K562 (cell line): ENCODE results near the gene CCDC7. TPM values are rescaled to one million over a fixed set of nuclear protein-coding genes. Genes with fewer than 3 reads are reported as not detected.

Experiments
- ATAC-seq: fragments of 200-7000 bp; cut with Tn5 transposase; 3 replicates; pipeline ENCODE4 v1.9.1; 2020; ENCODE audit warnings: moderate library complexity
- BruUV-seq: library from RNA; stranded (reverse); fragments of 400-500 nt; replicated peaks from 2 replicates; lab custom pipeline; 2021; lab: Mats Ljungman, UMichigan
- CTCF ChIA-PET: fragments of 300-600 bp; formaldehyde crosslinking; extraction: SDS; loops from one replicate; lab custom pipeline; 2021; ENCODE audit warnings: low intra/inter-chr PET ratio; lab: Yijun Ruan, JAX
- POLR2A ChIA-PET: fragments of 300-600, 350-650 bp; sonication (Branson Sonifier 250); formaldehyde crosslinking; extraction: SDS; loops from one replicate; lab custom pipeline; 2021; ENCODE audit warnings: antibody characterized with exemption, inconsistent platforms; lab: Yijun Ruan, JAX
- DNase-seq, 4 experiments: peaks; one replicate each; pipeline versions ENCODE4 v3.0.0 to v3.0.0-alpha.2; 2011 to 2018; ENCODE audit warnings: low spot score in 3 of 4, mixed read lengths in 3 of 4; ENCODE audit errors: extremely low read depth in 1 of 4
- FAIRE-seq: peaks from 2 replicates; lab custom pipeline; 2011; peaks lifted over from hg19 to GRCh38; lab: Jason Lieb, UNC
- H2AFZ ChIP-seq: 2 replicates; pipeline ENCODE4 v1.6.0; 2011; ENCODE audit warnings: low read depth, low read length, control low read depth, inconsistent platforms
- H3K27ac ChIP-seq: fragments of 200-600 bp; 3 replicates; pipeline ENCODE4 v1.8.0; 2011; ENCODE audit warnings: low read depth, mild to moderate bottlenecking, control low read depth, inconsistent platforms, low read length, moderate library complexity, mixed read lengths; ENCODE audit errors: extremely low read depth
- H3K27me3 ChIP-seq, 2 experiments: fragments of 300-600 bp in 1 of 2; 2 replicates in 1 of 2; 3 replicates in 1 of 2; pipeline versions ENCODE4 v1.6.0 to v1.8.0; 2011; ENCODE audit warnings: inconsistent platforms in 2 of 2, low read length in 2 of 2, mild to moderate bottlenecking in 1 of 2, mixed read lengths in 1 of 2, moderate library complexity in 1 of 2; ENCODE audit not compliant: control insufficient read depth in 2 of 2, insufficient read depth in 2 of 2
- H3K36me3 ChIP-seq: fragments of 300-600 bp; 3 replicates; pipeline ENCODE4 v1.8.0; 2011; ENCODE audit warnings: mild to moderate bottlenecking, low read length, inconsistent platforms; ENCODE audit not compliant: control insufficient read depth, insufficient read depth
- H3K4me1 ChIP-seq, 2 experiments: fragments of 200-600 bp in 1 of 2; replicated peaks in 1 of 2; 2 replicates in 1 of 2; 3 replicates in 1 of 2; pipeline versions ENCODE4 v1.5.1 to v1.8.0; 2011; ENCODE audit warnings: inconsistent platforms in 2 of 2, low read length in 2 of 2, mild to moderate bottlenecking in 1 of 2, mixed read lengths in 1 of 2, moderate library complexity in 1 of 2; ENCODE audit not compliant: control insufficient read depth in 2 of 2, insufficient read depth in 2 of 2
- H3K4me2 ChIP-seq: 2 replicates; pipeline ENCODE4 v1.6.1; 2011; ENCODE audit warnings: low read length, control low read depth, inconsistent platforms, mixed read lengths; ENCODE audit not compliant: insufficient read depth
- H3K4me3 ChIP-seq: fragments of 200-600 bp; sonication (generic), shearing (Covaris generic); 2 replicates; pipeline ENCODE4 v1.5.1; 2016; ENCODE audit warnings: control low read depth, inconsistent platforms
- H3K79me2 ChIP-seq: fragments of 200-600 bp; 3 replicates; pipeline ENCODE4 v1.8.0; 2011; ENCODE audit warnings: low read length, inconsistent platforms; ENCODE audit not compliant: control insufficient read depth, insufficient read depth
- H3K9ac ChIP-seq, 2 experiments: 2 replicates each; pipeline versions ENCODE4 v1.6.0 to v1.6.1; 2011; ENCODE audit warnings: low read depth in 2 of 2, low read length in 2 of 2, control low read depth in 1 of 2, inconsistent platforms in 1 of 2, mild to moderate bottlenecking in 1 of 2, mixed read lengths in 1 of 2; ENCODE audit not compliant: insufficient read depth in 1 of 2
- H3K9me1 ChIP-seq: one replicate; pipeline ENCODE4 v1.6.0; 2011; ENCODE audit warnings: inconsistent platforms, mild to moderate bottlenecking, low read length, moderate library complexity; ENCODE audit not compliant: control insufficient read depth, insufficient read depth
- H3K9me3 ChIP-seq: replicated peaks from 2 replicates; pipeline ENCODE4 v1.5.1; 2011; ENCODE audit warnings: low read depth, low read length, inconsistent platforms; ENCODE audit not compliant: control insufficient read depth, insufficient read depth
- H4K20me1 ChIP-seq: replicated peaks from 2 replicates; pipeline ENCODE4 v1.6.1; 2011; ENCODE audit warnings: low read length, inconsistent platforms, mixed read lengths; ENCODE audit not compliant: control insufficient read depth, insufficient read depth
- BACH1 ChIP-seq: fragments of 200-800 bp; sonication (Bioruptor generic); IDR thresholded peaks from 2 replicates; pipeline ENCODE4 v1.6.1; 2016; ENCODE audit warnings: missing genetic modification characterization, missing compliant biosample characterization
- GABPB2 ChIP-seq: fragments of 250-450 bp; sonication (Bioruptor Pico); conservative IDR thresholded peaks from 2 replicates; pipeline ENCODE4 v1.5.1; 2021; ENCODE audit warnings: mild to moderate bottlenecking
- PTTG1 ChIP-seq: fragments of 450-650 bp; IDR thresholded peaks from 2 replicates; pipeline ENCODE4 v1.6.1; 2016; ENCODE audit warnings: low read depth, mild to moderate bottlenecking, missing genetic modification characterization, missing compliant biosample characterization
- ZNF586 ChIP-seq: fragments of 450-650 bp; formaldehyde crosslinking; conservative IDR thresholded peaks from 2 replicates; pipeline ENCODE4 v1.4.0; 2020; ENCODE audit warnings: mild to moderate bottlenecking, moderate library complexity
- ZNF77 ChIP-seq: fragments of 250-450 bp; sonication (Bioruptor Pico); IDR thresholded peaks from 2 replicates; pipeline ENCODE4 v1.5.0; 2020
- ZNF785 ChIP-seq: fragments of 250-450 bp; sonication (Bioruptor Pico); IDR thresholded peaks from 2 replicates; pipeline ENCODE4 v1.4.0; 2020; ENCODE audit warnings: mild to moderate bottlenecking
- WGBS: fragments of 100-300 bp; shearing (Covaris generic); methylation state at CpG from one replicate; pipeline ENCODE4 v1.1.6; 2016; ENCODE audit warnings: low coverage, mixed read lengths; ENCODE audit not compliant: insufficient coverage; ENCODE audit errors: missing lambda C conversion rate; 5-methylcytosine and 5-hydroxymethylcytosine counted together
- in situ Hi-C: fragments of 300-500 bp; cut with MboI; formaldehyde crosslinking; loops from 4 replicates; pipeline ENCODE4 v1.15.0; 2018; ENCODE audit warnings: inconsistent platforms, mixed read lengths
- intact Hi-C: fragments of 100-400 bp; cut with micrococcal nuclease; formaldehyde crosslinking; loops from 2 replicates; pipeline ENCODE4 v1.14.2; 2022
- polyA plus RNA-seq, 8 experiments: library from polyadenylated mRNA; depleted of rRNA in 4 of 8; stranded (reverse) in 5 of 8; unstranded in 3 of 8; fragments of >200 nt; fragmentation: Nextera tagmentation in 2 of 8; fragmentation: Illumina TruSeq in 1 of 8; extraction: Ambion mirVana in 2 of 8; extraction: Trizol in 1 of 8; gene quantifications; 2 replicates each; pipeline versions ENCODE4 v1.2.1 to v1.2.3, GENCODE V29; 2011 to 2014; ENCODE audit warnings: inconsistent platforms in 1 of 8, missing spikeins in 1 of 8
- total RNA-seq, 7 experiments: library from RNA; depleted of rRNA in 6 of 7; stranded (reverse); fragments of >200 nt in 6 of 7; fragmentation: Illumina TruSeq in 2 of 7; extraction: Trizol in 2 of 7; gene quantifications; 2 replicates each; pipeline versions ENCODE4 v1.2.1 to v1.2.3, GENCODE V29; 2011 to 2021; ENCODE audit warnings: low replicate concordance in 1 of 7
- TF ChIP-seq, protein P1 (sequence below): fragments of 150-350 bp; IDR thresholded peaks from 2 replicates; pipeline ENCODE4 v1.6.1; 2014; ENCODE audit warnings: low read depth, mild to moderate bottlenecking, low read length, borderline replicate concordance
- TF ChIP-seq, protein P2 (sequence below), 2 experiments: fragments of 200-800 bp in 1 of 2; sonication (Bioruptor generic) in 1 of 2; sonication (generic) in 1 of 2; formaldehyde crosslinking in 1 of 2; IDR thresholded peaks in 1 of 2; conservative IDR thresholded peaks in 1 of 2; 2 replicates each; pipeline versions ENCODE4 v1.5.0 to v1.6.1; 2016 to 2020; ENCODE audit warnings: missing compliant biosample characterization in 1 of 2, missing genetic modification characterization in 1 of 2, missing genetic modification reagents in 1 of 2
- TF ChIP-seq, protein P3 (sequence below): sonication (generic); formaldehyde crosslinking; IDR thresholded peaks from 2 replicates; pipeline ENCODE4 v1.8.0; 2022; ENCODE audit warnings: mild to moderate bottlenecking, missing genetic modification reagents
- TF ChIP-seq, protein P4 (sequence below): sonication (generic); formaldehyde crosslinking; IDR thresholded peaks from 2 replicates; pipeline ENCODE4 v1.8.1; 2022; ENCODE audit warnings: missing genetic modification reagents
- TF ChIP-seq, protein P5 (sequence below): fragments of 450-650 bp; IDR thresholded peaks from 2 replicates; pipeline ENCODE4 v1.6.1; 2014; ENCODE audit warnings: low read depth, mild to moderate bottlenecking, moderate library complexity, borderline replicate concordance

The CCDC7 gene
- total and polyA plus RNA-seq, 9 of the 15 experiments (the other 6 are each of a cell fraction or from before 2014, with no cell fraction given) = 1.5 to 6.6 (median 2.7) TPM

DNA sequence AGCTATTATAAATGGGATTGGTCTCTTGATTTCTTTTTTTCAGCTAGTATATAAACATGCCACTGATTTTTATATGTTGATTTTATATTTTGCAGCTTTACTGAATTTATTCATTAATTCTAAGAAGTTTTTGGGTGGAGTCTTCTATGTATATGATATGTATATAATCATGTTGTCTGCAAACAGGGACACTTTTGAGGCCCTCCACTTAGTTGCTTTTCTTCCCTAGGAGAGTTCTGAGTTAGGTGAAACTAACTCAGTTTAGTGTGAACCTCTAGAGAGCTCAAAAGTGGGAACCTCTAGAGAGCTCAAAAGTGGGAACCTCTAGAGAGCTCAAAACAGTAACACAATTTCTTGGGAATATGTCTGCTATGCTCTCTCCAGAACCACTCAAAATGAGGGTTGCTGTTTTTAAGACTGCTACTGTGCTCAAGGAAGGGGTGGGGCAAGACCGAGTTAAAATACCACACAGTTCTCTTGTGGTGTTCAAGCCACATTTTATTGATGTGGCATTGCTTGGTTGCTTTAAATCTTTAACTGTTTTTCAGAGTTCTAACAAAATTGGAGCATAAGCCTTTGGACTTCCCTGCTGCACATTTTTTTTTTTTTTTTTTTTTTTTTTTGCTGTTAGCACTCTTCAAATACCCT, 13.2 kb downstream of the CCDC7 start:
- H3K27ac ChIP-seq = no peak overlapping the region
- no peak overlapping the region for H3K4me3 ChIP-seq
- H2AFZ ChIP-seq = no peak overlapping the region
- H4K20me1 ChIP-seq = no peaks in the 10 kb centered on the region
- no peaks in the 10 kb centered on the region for H3K9me3 ChIP-seq
- WGBS = 50% methylated on average over 1 of the region's 1 CpG
- BruUV-seq = no TSS peak
- FAIRE-seq = no peak
- no peaks in the 10 kb centered on the region for H3K79me2 ChIP-seq
- no peaks in the 10 kb centered on the region for H3K4me1 ChIP-seq
- in situ Hi-C loops (no loop called here), intact Hi-C loops (no loop called here)
- no peak overlapping the region for H3K9ac ChIP-seq
- ATAC-seq = no peak; the same call in 2 of the 3 replicates
- POLR2A ChIA-PET = no interaction called here
- no peaks in the 10 kb centered on the region for H3K36me3 ChIP-seq
- no peaks in the 10 kb centered on the region for H3K9me1 ChIP-seq
- CTCF ChIA-PET = no interaction called here
- DNase-seq = no peak
- no peak overlapping the region for H3K4me2 ChIP-seq
- H3K27me3 ChIP-seq = no peaks in the 10 kb centered on the region
- TF ChIP-seq ZNF586 (CRISPR knock-in tag) = no peak
- TF ChIP-seq, protein P1, sequence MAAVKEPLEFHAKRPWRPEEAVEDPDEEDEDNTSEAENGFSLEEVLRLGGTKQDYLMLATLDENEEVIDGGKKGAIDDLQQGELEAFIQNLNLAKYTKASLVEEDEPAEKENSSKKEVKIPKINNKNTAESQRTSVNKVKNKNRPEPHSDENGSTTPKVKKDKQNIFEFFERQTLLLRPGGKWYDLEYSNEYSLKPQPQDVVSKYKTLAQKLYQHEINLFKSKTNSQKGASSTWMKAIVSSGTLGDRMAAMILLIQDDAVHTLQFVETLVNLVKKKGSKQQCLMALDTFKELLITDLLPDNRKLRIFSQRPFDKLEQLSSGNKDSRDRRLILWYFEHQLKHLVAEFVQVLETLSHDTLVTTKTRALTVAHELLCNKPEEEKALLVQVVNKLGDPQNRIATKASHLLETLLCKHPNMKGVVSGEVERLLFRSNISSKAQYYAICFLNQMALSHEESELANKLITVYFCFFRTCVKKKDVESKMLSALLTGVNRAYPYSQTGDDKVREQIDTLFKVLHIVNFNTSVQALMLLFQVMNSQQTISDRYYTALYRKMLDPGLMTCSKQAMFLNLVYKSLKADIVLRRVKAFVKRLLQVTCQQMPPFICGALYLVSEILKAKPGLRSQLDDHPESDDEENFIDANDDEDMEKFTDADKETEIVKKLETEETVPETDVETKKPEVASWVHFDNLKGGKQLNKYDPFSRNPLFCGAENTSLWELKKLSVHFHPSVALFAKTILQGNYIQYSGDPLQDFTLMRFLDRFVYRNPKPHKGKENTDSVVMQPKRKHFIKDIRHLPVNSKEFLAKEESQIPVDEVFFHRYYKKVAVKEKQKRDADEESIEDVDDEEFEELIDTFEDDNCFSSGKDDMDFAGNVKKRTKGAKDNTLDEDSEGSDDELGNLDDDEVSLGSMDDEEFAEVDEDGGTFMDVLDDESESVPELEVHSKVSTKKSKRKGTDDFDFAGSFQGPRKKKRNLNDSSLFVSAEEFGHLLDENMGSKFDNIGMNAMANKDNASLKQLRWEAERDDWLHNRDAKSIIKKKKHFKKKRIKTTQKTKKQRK = no peak
- TF ChIP-seq PTTG1 (tag) = no peak
- no peak for TF ChIP-seq BACH1 (tag)
- TF ChIP-seq, protein P2, sequence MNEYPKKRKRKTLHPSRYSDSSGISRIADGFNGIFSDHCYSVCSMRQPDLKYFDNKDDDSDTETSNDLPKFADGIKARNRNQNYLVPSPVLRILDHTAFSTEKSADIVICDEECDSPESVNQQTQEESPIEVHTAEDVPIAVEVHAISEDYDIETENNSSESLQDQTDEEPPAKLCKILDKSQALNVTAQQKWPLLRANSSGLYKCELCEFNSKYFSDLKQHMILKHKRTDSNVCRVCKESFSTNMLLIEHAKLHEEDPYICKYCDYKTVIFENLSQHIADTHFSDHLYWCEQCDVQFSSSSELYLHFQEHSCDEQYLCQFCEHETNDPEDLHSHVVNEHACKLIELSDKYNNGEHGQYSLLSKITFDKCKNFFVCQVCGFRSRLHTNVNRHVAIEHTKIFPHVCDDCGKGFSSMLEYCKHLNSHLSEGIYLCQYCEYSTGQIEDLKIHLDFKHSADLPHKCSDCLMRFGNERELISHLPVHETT (CRISPR knock-in tag; conservative IDR thresholded peaks at IDR 0.05 in 1 of 2, IDR thresholded peaks at IDR 0.05 in 1 of 2) = no peak
- no peak for TF ChIP-seq GABPB2 (CRISPR knock-in tag)
- TF ChIP-seq ZNF77 (CRISPR knock-in tag) = no peak
- TF ChIP-seq, protein P3, sequence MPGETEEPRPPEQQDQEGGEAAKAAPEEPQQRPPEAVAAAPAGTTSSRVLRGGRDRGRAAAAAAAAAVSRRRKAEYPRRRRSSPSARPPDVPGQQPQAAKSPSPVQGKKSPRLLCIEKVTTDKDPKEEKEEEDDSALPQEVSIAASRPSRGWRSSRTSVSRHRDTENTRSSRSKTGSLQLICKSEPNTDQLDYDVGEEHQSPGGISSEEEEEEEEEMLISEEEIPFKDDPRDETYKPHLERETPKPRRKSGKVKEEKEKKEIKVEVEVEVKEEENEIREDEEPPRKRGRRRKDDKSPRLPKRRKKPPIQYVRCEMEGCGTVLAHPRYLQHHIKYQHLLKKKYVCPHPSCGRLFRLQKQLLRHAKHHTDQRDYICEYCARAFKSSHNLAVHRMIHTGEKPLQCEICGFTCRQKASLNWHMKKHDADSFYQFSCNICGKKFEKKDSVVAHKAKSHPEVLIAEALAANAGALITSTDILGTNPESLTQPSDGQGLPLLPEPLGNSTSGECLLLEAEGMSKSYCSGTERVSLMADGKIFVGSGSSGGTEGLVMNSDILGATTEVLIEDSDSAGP = no peak
- TF ChIP-seq, protein P4, sequence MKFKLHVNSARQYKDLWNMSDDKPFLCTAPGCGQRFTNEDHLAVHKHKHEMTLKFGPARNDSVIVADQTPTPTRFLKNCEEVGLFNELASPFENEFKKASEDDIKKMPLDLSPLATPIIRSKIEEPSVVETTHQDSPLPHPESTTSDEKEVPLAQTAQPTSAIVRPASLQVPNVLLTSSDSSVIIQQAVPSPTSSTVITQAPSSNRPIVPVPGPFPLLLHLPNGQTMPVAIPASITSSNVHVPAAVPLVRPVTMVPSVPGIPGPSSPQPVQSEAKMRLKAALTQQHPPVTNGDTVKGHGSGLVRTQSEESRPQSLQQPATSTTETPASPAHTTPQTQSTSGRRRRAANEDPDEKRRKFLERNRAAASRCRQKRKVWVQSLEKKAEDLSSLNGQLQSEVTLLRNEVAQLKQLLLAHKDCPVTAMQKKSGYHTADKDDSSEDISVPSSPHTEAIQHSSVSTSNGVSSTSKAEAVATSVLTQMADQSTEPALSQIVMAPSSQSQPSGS (CRISPR knock-in tag) = no peak
- no peak for TF ChIP-seq ZNF785 (CRISPR knock-in tag)
- TF ChIP-seq, protein P5, sequence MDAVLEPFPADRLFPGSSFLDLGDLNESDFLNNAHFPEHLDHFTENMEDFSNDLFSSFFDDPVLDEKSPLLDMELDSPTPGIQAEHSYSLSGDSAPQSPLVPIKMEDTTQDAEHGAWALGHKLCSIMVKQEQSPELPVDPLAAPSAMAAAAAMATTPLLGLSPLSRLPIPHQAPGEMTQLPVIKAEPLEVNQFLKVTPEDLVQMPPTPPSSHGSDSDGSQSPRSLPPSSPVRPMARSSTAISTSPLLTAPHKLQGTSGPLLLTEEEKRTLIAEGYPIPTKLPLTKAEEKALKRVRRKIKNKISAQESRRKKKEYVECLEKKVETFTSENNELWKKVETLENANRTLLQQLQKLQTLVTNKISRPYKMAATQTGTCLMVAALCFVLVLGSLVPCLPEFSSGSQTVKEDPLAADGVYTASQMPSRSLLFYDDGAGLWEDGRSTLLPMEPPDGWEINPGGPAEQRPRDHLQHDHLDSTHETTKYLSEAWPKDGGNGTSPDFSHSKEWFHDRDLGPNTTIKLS = no peak
